GM12878 (cell line): Measurements from ENCODE around the gene POR.

ENCODE experiments used
- CEBPB ChIP-seq, 2 experiments: fragments of 150-350 bp in 1 of 2; IDR thresholded peaks; 2 replicates each; pipeline ENCODE4 v1.6.1; 2012 to 2014; ENCODE audit warnings: low read depth in 2 of 2, low read length in 2 of 2, borderline replicate concordance in 1 of 2, inconsistent platforms in 1 of 2
- CTCF ChIP-seq, 3 experiments: IDR thresholded peaks in 2 of 3; conservative IDR thresholded peaks in 1 of 3; 2 replicates each; pipeline ENCODE4 v1.5.1; 2011; ENCODE audit warnings: low read depth in 3 of 3, low read length in 3 of 3, mild to moderate bottlenecking in 3 of 3, control low read depth in 2 of 3, moderate library complexity in 2 of 3, inconsistent platforms in 1 of 3, mixed read lengths in 1 of 3; ENCODE audit not compliant: control insufficient read depth in 2 of 3, insufficient read depth in 1 of 3; ENCODE audit errors: extremely low read depth in 1 of 3
- EP300 ChIP-seq, 2 experiments: fragments of 150-350 bp in 1 of 2; IDR thresholded peaks; 2 replicates each; pipeline ENCODE4 v1.6.1; 2011 to 2012; ENCODE audit warnings: low read depth in 2 of 2, low read length in 2 of 2, borderline replicate concordance in 1 of 2, improper control_type of control experiment in 1 of 2, inconsistent platforms in 1 of 2; ENCODE audit not compliant: control insufficient read depth in 1 of 2
- NR2C2 ChIP-seq: IDR thresholded peaks from 2 replicates; pipeline ENCODE4 v1.6.1; 2011; ENCODE audit warnings: borderline replicate concordance, low read depth; ENCODE audit not compliant: control insufficient read depth, insufficient read length
- POLR2A ChIP-seq: IDR thresholded peaks from 2 replicates; pipeline ENCODE4 v1.6.1; 2011; ENCODE audit warnings: low read depth, mild to moderate bottlenecking, low read length
- POLR2AphosphoS5 ChIP-seq: IDR thresholded peaks from 2 replicates; pipeline ENCODE4 v1.6.1; 2011; ENCODE audit warnings: mild to moderate bottlenecking, low read length, inconsistent platforms
- RAD21 ChIP-seq: IDR thresholded peaks from 2 replicates; pipeline ENCODE4 v1.6.1; 2011; ENCODE audit warnings: mild to moderate bottlenecking, low read depth, low read length, moderate library complexity; ENCODE audit not compliant: insufficient read depth
- REST ChIP-seq: IDR thresholded peaks from 2 replicates; pipeline ENCODE4 v1.6.1; 2012; ENCODE audit warnings: mild to moderate bottlenecking, low read depth, low read length
- SUPT20H ChIP-seq: IDR thresholded peaks from 2 replicates; pipeline ENCODE4 v1.6.1; 2011; ENCODE audit warnings: low read depth, mild to moderate bottlenecking, low read length, moderate library complexity, borderline replicate concordance; ENCODE audit not compliant: control insufficient read depth

GRCh38 chr7:75993689-75994387 is 78.9 kb downstream of the POR start:
- TF ChIP-seq EP300 (IDR thresholded peaks at IDR 0.05; ENCODE audit: borderline replicate concordance in 1 of 2, control insufficient read depth in 1 of 2, low read depth in 2 of 2, low read length in 2 of 2) (no peak), NR2C2 (no peak), REST (no peak), CTCF (IDR thresholded peaks at IDR 0.05 in 2 of 3, conservative IDR thresholded peaks at IDR 0.05 in 1 of 3; ENCODE audit: control insufficient read depth in 2 of 3, extremely low read depth in 1 of 3, insufficient read depth in 1 of 3, low read depth in 3 of 3, low read length in 3 of 3) (no peak), POLR2AphosphoS5 (no peak), SUPT20H (no peak), CEBPB (IDR thresholded peaks at IDR 0.05; ENCODE audit: borderline replicate concordance in 1 of 2, low read depth in 2 of 2, low read length in 2 of 2) (no peak), POLR2A (no peak), RAD21 (no peak)
